Sigmoid colon (tissue), 4 donors: Measurements from ENCODE around the gene LECT2.

ENCODE experiments used
- EP300 ChIP-seq, 4 donors: sonication (generic); formaldehyde crosslinking; IDR thresholded peaks; one replicate each; pipeline ENCODE4 v1.6.1; 2017; ENCODE audit warnings: antibody characterized with exemption in 4 of 4
- POLR2A ChIP-seq, 2 donors: fragments of 450-650 bp; IDR thresholded peaks; one replicate each; pipeline ENCODE4 v1.6.1; 2016; ENCODE audit warnings: antibody characterized with exemption in 2 of 2, mild to moderate bottlenecking in 2 of 2, moderate library complexity in 2 of 2
- POLR2AphosphoS5 ChIP-seq, 4 donors: sonication (generic); formaldehyde crosslinking; IDR thresholded peaks; one replicate each; pipeline ENCODE4 v1.6.1; 2017; ENCODE audit warnings: antibody characterized with exemption in 4 of 4
- TF ChIP-seq, protein P1 (sequence below), 4 experiments: fragments of 450-650 bp in 3 of 4; fragments of 200-600 bp in 1 of 4; IDR thresholded peaks; one replicate each; pipeline ENCODE4 v1.5.1; 2016 to 2019; ENCODE audit warnings: antibody characterized with exemption in 4 of 4, mild to moderate bottlenecking in 3 of 4, moderate library complexity in 2 of 4

DNA sequence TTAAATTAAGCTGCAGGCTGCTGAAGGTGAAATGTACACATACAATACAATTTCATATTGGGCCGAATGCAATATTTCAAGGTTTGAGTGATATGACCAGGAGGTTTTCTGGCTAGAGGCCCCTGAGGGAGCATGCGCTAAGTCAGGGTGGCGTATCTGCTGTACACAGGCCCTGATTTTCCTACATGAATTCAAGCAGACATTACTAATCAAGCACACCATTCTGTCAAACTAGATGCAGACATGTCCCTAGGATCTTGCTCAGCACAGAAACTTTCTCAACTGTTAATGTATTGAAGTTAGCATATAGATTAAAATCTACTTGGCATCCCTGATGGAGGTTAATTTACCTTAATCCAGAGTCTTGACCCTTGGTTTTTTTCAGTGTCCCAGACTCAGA lies 10.7 kb upstream of the LECT2 start:
- TF ChIP-seq, protein P1, sequence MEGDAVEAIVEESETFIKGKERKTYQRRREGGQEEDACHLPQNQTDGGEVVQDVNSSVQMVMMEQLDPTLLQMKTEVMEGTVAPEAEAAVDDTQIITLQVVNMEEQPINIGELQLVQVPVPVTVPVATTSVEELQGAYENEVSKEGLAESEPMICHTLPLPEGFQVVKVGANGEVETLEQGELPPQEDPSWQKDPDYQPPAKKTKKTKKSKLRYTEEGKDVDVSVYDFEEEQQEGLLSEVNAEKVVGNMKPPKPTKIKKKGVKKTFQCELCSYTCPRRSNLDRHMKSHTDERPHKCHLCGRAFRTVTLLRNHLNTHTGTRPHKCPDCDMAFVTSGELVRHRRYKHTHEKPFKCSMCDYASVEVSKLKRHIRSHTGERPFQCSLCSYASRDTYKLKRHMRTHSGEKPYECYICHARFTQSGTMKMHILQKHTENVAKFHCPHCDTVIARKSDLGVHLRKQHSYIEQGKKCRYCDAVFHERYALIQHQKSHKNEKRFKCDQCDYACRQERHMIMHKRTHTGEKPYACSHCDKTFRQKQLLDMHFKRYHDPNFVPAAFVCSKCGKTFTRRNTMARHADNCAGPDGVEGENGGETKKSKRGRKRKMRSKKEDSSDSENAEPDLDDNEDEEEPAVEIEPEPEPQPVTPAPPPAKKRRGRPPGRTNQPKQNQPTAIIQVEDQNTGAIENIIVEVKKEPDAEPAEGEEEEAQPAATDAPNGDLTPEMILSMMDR (IDR thresholded peaks at IDR 0.05), result no peak
- TF ChIP-seq POLR2A (IDR thresholded peaks at IDR 0.05) (no peak), POLR2AphosphoS5 (IDR thresholded peaks at IDR 0.05) (no peak), EP300 (IDR thresholded peaks at IDR 0.05) (no peak)
